NCI-H1417 (cell line): ENCODE data around the gene TAS2R13.

Experiments
- DNase-seq, 3 experiments: peaks; one replicate each; lab custom pipeline; 2025; lab: John Stamatoyannopoulos, UW

TAS2R13 gene

DNA sequence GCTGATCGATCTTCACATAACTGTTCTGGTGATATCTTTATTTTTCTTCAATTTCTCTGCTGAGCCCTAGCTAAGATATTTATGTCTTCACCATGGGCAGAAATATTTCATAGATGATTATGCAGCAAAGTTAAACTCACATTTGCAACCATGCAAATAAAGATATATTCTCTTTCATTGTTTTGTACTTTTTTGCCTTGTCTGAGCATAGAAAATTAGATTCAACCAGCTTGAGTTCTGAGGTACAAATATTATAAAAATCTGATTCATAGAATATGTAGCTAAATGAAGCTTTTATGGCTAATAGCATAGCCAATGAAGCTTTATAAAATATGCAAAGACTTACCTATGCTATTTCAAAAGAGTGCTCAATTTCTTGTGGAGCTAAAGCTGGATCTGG is at the start of gene TAS2R13:
Gene TAS2R13 (minus strand): TSS at position 101 of the 400 bp plus-strand sequence. CDS start 264 bp downstream, outside the sequence.
- no peak for DNase-seq

- no peak for DNase-seq
These were observed 48.4 kb upstream of the TAS2R13 start for GRCh38 chr12:10957741-10958140.

DNA sequence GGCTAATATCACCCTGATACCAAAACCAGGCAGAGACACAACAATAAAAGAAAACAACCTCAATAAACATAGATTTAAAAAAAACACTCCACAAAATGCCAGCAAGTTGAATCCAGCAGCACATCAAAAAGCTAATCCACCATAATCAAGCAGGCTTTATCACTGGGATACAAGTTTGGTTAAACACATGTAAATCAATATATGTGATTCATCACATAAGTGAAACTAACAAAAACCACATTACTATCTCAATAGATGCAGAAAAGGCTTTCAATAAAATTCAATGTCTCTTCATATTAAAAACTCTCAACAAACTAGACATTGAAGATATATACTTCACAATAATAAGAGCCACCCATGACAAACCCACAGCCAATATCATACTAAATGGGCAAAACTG is 46.7 kb upstream of the TAS2R13 start:
- DNase-seq = no peak

GRCh38 chr12:10952645-10953044 is 43.3 kb upstream of the TAS2R13 start:
- no peak for DNase-seq

DNA sequence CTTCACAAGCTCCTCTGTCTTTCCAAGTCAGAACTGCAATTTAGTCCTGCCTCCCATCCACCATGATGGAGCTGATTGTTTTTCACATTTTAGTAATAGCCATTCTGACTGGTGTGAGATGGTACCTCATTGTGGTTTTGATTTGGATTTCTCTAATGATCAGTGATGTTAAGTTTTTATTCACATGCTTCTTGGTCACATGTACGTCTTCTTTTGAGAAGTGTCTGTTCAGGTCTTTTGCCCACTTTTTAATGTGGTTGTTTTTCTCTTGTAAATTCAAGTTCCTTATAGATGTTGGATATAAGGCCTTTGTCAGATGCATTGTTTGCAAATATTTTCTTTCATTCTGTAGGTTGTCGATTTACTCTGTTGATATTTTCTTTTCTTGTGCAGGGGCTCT is 33.8 kb upstream of the TAS2R13 start:
- no peak for DNase-seq

DNA sequence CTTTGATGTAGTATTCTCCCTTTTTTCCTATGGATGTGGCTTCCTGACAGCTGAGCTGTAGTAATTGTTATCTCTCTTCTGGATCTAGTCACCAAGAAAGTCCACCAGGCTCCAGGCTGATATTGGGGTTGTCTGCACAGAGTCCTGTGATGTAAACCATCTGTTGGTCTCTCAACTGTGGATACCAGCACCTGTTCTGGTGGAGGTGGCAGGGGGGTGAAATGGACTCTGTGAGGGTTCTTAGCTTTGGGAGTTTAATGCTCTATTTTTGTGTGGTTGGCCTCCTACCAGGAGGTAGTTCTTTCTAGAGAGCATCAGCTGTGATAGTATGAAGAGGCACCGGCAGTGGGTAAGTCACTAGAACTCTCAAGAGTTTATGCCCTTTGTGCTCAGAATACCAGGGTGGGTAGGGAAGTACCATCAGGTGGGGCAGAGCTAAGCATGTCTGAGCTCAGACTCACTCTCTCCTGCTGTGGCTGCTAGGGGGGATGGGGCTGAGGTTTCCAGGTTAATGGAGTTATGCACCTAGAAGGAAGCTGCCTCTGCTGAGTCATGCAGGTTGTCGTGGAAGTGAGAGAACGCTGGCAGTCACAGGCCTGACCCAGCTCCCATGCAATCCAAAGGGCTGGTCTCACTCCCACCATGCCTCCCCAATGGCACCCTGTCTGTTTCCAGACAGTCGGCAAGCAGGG is 32.7 kb upstream of the TAS2R13 start:
- DNase-seq = peak in 1 of 3 experiments; percentile 18

DNA sequence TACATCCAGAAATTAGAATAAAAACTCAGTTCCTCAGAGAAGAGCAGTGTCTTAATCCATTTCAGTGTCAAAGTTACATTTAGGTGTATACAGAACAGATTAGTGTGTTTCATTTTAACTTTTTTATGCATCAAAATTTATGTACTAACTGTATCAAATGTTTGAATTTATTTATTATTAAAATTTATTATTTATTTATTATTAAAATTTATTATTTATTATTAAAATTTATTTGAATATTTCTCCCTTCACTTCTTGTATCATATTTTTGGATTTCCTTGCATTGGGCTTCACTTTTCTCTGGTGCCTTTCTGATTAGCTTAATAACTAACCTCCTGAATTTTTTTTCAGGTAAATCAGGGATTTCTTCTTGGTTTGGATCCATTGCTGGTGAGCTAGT is 32.0 kb upstream of the TAS2R13 start:
- DNase-seq = no peak

DNA sequence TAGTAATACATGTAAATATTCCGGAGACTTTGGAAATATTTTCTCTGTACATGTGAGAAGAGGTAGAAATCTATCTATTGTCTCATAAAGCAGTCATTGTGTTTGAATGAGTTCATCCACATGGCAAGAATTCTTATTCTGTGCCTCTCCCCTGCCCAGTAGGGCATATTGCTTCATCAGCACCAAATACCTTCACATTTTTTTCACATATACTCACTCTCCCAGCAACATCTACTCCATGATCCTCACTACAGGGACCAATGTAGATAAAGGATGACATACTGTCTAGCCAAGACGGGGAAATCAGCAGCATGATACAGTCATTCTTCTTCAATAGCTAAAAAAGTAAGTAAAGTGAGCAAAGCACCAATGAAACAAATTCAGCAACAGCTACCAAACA is 31.0 kb upstream of the TAS2R13 start:
- DNase-seq = no peak

DNA sequence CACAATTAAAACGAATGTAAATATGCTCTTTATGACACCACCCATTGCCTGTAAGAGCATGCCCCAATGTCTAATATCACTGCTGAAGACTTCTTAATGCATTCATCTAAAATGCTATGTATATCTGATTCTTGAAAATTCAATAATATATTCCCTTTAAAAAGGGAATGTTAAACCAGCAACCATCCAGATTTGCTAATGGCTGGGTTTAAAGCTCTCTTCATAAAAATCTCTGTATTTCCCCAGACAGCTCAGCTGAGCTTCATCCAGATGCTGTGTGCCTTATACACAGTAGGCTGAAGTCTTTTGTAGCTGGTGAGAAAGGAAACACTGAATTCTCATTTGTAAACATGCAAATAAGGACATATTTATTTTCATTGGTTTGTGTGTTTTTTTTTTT is 29.8 kb upstream of the TAS2R13 start, which contains the start of gene TAS2R14:
Gene TAS2R14 (minus strand): TSS at position 101 of the 400 bp plus-strand sequence. CDS start 56 bp downstream, at position 45.
- DNase-seq = no peak

DNA sequence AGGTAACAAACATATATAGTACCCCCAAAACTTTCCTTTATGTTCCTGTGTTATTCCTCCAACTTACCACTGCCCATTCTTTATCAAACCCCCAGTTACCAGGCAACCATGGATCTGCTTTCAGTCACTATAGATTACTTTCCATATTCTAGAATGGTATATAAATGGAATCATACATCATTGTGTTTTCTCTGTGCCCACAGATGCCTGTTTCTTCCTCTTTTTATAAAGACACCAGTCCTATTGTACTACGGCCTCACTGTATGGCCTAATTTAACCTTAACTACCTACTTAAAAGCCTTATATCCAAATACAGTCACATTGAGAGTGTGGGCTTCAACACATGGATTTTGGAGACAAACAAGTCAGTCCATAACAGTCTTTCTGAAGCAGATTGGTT is 27.1 kb upstream of the TAS2R13 start:
- no peak for DNase-seq

DNA sequence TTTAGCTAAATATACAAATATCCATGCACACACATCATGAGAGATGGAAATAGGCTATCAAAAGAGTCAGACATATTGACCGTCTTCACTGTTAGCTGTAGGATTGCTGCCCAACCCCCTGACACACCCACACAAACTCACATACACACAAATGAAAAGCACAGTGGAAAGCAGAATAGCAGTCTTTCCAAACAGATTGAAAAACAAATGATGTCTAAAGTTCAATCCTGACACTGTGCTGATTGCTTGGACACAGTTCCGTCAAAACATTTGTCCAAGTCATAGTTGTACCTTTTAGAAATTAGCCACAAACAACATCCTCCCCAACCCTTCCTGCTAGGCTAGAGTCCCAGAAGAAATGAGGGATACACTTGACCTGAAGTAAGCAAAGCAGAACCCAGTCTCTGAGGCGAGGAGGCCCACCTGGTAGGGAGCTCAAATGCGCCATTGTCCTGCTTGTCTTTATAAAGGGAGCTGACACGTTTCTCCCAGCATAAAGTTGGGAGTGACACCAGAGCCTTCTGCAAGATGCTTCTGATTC is 19.5 kb upstream of the TAS2R13 start, which contains the start of gene PRH2:
Gene PRH2 (plus strand): TSS at position 491 of the 541 bp plus-strand sequence. CDS start 38 bp downstream, at position 529.
- no peak for DNase-seq

DNA sequence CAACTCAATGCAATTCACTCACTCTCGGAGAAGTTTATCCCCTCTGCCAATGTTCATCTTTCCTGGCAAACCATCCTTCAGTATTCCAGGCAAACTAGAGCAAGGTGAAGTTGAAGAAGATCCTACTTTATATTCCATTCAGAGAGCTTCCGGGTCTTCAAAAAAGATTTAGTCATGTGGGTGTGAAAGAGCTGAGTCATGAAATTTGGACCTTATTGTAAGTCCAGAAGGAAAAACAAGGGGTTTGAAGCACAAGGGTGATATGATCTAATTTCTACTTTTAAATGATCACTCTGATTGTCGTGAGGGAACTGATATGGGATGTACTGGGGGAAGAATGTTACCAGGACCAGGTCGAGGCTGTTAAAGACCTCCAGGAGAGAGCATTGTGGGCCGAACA is 16.9 kb upstream of the TAS2R13 start:
- no peak for DNase-seq

DNA sequence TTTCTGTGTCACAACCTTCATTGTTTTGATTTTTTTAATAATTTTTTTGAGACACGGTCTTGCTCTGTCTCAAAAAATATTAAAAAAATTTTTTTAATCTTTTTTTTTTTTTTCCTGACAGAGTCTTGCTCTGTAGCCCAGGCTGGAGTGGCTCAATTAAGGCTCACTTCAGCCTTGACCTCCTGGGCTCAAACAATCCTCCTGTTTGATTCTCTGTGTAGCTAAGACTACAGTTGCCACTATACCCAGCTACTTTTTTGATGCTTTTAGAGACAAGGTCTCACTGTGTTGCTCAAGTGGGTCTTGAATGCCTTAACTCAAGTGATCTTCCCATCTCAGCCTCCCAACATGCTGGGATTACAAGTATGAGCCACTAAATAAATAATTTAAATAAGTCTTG is 10.4 kb upstream of the TAS2R13 start:
- DNase-seq = peak in 1 of 3 experiments; percentile 7

- DNase-seq = no peak
These were observed 1.0 kb upstream of the TAS2R13 start for GRCh38 chr12:10910380-10910779.

- no peak for DNase-seq
These were observed 4.7 kb downstream of the TAS2R13 start for GRCh38 chr12:10904686-10905085.

- DNase-seq = no peak
These were observed 7.9 kb downstream of the TAS2R13 start for GRCh38 chr12:10901427-10901826.

GRCh38 chr12:10900972-10901371 is 8.4 kb downstream of the TAS2R13 start:
- no peak for DNase-seq

- DNase-seq = no peak
These were observed 8.8 kb downstream of the TAS2R13 start for GRCh38 chr12:10900530-10900929.

DNA sequence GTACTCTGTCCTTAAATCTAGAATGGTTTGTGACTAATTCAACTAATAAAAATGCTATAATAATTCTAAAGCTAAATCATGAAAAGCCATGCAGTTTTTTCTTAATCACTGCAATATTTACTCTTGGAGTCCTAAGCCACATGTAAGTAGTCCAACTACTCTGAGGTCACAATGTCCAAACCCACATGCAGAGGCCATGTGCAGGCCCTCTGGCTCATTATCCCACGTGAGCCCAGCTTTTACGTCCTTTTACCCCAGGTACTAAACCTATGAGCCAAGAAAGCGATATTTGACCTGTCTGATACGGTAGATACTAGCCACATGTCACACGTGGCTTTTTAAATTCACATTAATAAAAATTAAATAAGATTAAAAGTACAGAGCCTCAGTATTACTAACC is 12.5 kb downstream of the TAS2R13 start:
- DNase-seq = no peak

DNA sequence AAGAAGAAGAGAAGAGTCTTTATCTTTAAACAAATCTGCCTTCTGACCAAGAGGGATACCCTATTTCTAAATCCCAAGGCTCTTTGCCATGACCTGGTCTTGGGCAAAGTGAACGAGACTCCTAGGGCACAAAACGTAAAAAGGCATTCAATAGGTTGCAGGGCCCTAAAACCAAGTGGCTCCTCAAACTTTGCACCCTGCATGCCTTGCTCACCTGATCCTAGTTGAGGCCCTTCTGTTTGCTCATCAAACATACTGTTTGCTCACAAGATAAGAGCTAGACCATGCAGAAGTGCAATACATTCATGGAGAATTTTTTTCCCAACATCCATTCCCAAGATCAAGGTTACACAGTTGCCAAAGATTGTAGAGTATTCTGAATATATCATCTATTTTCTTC is 17.4 kb downstream of the TAS2R13 start:
- DNase-seq = no peak

DNA sequence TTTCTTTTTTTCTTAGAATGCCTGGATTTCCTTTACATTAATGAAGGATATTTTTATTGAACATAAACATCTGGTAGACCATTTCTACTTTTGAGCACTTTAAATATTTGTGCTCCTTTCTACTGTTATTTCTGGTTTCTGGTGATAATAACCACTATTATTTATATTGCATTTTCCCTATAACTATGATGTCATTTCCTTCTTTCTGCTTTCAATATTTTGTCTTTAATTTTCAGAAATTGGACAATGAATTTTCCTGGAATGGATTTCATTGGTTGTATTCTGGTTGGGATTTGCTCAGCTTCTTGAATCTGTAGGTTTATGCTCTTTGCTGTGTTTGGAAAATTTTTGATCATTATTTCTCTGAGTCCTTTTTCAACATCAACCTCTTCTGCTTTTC is 20.1 kb downstream of the TAS2R13 start:
- DNase-seq = no peak

- no peak for DNase-seq
These were observed 25.2 kb downstream of the TAS2R13 start, which contains the start of gene PRH1 for GRCh38 chr12:10884086-10884725. PRH1 (minus strand) TSS chr12:10884255; CDS start chr12:10884217, 38 bp downstream.

DNA sequence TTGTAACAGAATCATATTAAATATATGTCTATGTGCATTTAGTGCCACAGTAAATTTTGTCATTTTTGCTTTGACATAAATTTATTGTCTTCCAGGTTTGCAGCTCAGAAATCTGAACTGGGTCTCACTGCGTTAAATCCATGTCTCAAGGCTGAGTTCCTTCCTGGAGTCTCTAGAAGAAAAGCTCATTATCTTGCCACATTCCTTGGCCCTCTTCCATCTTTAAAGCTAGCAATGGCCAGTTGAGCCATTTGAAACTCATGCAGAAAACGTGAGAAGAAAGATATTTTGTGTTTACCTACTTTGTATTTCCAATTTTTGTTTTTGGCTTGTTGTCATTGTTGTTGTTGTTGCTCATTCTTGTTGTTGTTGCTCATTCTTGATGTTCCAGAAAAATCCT is 36.0 kb downstream of the TAS2R13 start:
- DNase-seq = no peak
